Activated T-cell treated with anti-CD3 and anti-CD28 coated beads, Interleukin-2, amount 50 U/mL, for 4 hours (primary cell): ENCODE measurements around the gene CADPS. TPM values are rescaled to one million over a fixed set of nuclear protein-coding genes. Genes with fewer than 3 reads are reported as not detected.

Source experiments
- ATAC-seq, 2 donors: fragments of 200-7000 bp; cut with Tn5 transposase; one replicate each; pipeline ENCODE4 v1.10.0; 2021
- DNase-seq: peaks from one replicate; pipeline ENCODE4 v3.0.0-alpha.2; 2020
- H3K27me3 Mint-ChIP-seq: one replicate; pipeline ENCODE4 v1.8.0; 2021; ENCODE audit warnings: low read depth, mixed read lengths
- H3K36me3 Mint-ChIP-seq: one replicate; pipeline ENCODE4 v1.8.0; 2022; ENCODE audit warnings: mixed read lengths; ENCODE audit not compliant: insufficient read depth
- H3K4me1 Mint-ChIP-seq: one replicate; pipeline ENCODE4 v1.8.0; 2021; ENCODE audit warnings: low read depth, mixed read lengths
- H3K4me3 Mint-ChIP-seq: one replicate; pipeline ENCODE4 v1.8.0; 2021; ENCODE audit warnings: mild to moderate bottlenecking, moderate library complexity, mixed read lengths
- H3K9me3 Mint-ChIP-seq: one replicate; pipeline ENCODE4 v1.8.0; 2021; ENCODE audit warnings: mixed read lengths
- total RNA-seq, 3 donors: library from RNA; stranded (reverse); gene quantifications; one replicate each; pipeline ENCODE4 v1.2.1, GENCODE V29; 2021

Gene CADPS
- total RNA-seq, 3 donors from 2014 or later = not detected

- Mint-ChIP-seq H3K4me1 (no peaks in the 10 kb centered on the region), H3K36me3 (no peaks in the 10 kb centered on the region), H3K27me3 (no peaks in the 10 kb centered on the region), H3K4me3 (no peak overlapping the region), H3K9me3 (no peaks in the 10 kb centered on the region)
- no peak for ATAC-seq
- DNase-seq = no peak
Measured at GRCh38 chr3:62567097-62568021, 307.9 kb downstream of the CADPS start.

DNA sequence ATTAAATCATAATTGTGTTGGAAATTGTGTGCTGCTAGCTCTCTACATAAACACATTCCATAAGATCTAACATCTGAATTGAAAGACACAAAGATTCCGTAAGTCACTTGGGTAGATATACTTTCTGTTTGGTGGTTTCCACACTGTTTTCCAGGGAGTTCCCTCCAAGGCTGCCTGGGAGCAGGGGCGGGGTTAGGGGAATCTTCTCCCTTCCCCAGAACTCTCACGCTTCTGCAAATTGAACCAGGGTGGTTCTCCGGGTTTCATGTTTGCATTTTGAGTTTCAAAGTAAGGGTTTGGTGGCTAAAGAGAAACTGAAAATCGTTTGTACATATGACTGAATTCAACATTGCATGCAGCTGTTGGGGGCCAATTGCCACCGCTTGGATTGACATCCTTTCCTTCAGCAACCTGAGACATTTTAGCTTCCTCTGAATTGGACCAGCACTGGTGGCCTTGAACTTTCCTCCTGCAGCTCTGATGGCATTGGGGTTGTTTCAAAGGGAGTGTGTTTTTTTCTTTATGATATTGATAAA, 309.1 kb downstream of the CADPS start:
- no peak overlapping the region for H3K4me3 Mint-ChIP-seq
- H3K4me1 Mint-ChIP-seq = no peaks in the 10 kb centered on the region
- H3K36me3 Mint-ChIP-seq = no peaks in the 10 kb centered on the region
- ATAC-seq = no peak
- no peaks in the 10 kb centered on the region for H3K9me3 Mint-ChIP-seq
- no peak for DNase-seq
- H3K27me3 Mint-ChIP-seq = no peaks in the 10 kb centered on the region

- H3K36me3 Mint-ChIP-seq = no peaks in the 10 kb centered on the region
- no peaks in the 10 kb centered on the region for H3K27me3 Mint-ChIP-seq
- ATAC-seq (no peak), DNase-seq (no peak)
- no peaks in the 10 kb centered on the region for H3K9me3 Mint-ChIP-seq
- no peaks in the 10 kb centered on the region for H3K4me1 Mint-ChIP-seq
- no peak overlapping the region for H3K4me3 Mint-ChIP-seq
Measured at GRCh38 chr3:62562596-62562995, 312.6 kb downstream of the CADPS start.

DNA sequence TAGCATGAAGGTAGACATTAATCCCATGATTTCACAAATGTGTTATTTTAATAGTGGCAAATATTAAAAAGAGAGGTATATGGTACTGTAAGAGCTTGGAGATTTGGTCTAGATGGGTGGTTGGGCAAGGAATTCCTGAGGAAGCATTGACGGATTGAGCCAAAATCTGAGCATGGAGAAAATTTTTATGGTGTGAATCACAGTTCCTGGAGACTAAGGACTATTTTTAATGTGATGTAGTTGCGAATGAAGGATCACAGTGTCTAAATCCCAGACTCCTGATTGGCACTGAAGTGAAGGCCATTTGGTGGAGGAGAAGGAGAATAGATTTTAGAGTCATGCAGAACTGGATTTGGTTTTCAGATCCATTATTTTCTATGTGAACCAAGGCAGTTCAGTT, 313.2 kb downstream of the CADPS start:
- H3K27me3 Mint-ChIP-seq = no peaks in the 10 kb centered on the region
- no peak for ATAC-seq
- DNase-seq = no peak

DNA sequence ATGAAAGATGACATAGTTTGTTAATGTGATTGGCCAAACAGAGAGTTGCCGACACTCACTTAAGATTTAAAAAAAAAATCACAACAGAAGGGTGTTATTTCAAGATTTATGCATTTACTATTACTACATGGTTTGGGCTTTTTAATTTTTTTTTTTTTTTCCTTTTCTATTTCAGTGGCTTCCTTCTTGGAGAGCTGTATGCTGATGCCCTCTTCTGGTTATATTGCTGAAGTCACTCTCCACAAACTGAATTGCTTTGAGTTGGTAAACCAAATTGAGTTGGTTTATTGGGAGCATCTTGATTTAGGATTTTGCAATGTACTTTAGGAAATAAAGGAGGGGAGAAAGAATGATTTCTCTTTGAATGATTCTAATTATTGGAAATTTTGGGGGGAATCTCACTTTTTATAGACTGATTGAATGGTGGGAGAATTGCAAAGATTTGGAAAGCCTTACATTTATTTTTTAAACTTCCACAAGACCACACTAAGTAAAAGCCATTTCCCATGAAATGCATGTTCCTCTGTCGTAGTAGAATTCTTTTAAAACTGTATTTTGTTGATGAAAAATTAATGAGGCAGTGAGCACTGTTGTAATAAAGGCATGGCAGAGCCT, 315.3 kb downstream of the CADPS start:
- Mint-ChIP-seq H3K4me1 (no peaks in the 10 kb centered on the region), H3K36me3 (no peaks in the 10 kb centered on the region), H3K4me3 (no peak overlapping the region), H3K27me3 (no peaks in the 10 kb centered on the region), H3K9me3 (no peaks in the 10 kb centered on the region)
- no peak for DNase-seq
- ATAC-seq = no peak

More for the DNA sequence above, 313.2 kb downstream of the CADPS start:
- H3K9me3 Mint-ChIP-seq = no peaks in the 10 kb centered on the region
- H3K36me3 Mint-ChIP-seq = no peaks in the 10 kb centered on the region
- no peaks in the 10 kb centered on the region for H3K4me1 Mint-ChIP-seq
- no peak overlapping the region for H3K4me3 Mint-ChIP-seq

DNA sequence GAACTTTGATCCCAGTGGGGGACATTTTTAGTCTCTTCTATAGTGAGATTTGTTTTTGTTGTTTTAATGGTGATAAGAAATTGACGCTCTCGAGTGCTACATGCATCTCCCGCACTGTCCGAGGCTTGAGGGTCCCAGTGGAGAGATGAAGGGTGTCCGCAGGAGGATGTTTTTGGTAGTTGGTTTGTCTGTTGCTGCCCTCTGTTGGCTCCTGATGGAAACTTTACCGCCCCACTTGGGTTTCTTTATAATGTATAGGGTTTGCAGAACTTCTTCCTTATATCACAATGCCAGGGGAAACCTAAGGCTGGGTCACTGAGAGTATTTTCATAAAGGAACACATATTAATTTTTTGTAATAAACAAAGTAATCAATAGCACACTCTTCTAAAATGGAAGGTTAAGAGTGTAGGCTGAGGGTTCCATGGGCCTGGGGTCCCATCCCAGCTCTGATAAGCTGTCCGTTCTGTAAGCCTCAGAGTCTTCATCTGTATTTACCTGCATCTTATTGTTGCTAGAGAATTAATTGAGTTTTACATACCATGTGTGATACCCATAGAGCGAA, 316.6 kb downstream of the CADPS start:
- Mint-ChIP-seq H3K27me3 (no peaks in the 10 kb centered on the region), H3K4me1 (no peaks in the 10 kb centered on the region), H3K4me3 (no peak overlapping the region), H3K9me3 (no peaks in the 10 kb centered on the region), H3K36me3 (no peaks in the 10 kb centered on the region)
- DNase-seq = no peak
- no peak for ATAC-seq

DNA sequence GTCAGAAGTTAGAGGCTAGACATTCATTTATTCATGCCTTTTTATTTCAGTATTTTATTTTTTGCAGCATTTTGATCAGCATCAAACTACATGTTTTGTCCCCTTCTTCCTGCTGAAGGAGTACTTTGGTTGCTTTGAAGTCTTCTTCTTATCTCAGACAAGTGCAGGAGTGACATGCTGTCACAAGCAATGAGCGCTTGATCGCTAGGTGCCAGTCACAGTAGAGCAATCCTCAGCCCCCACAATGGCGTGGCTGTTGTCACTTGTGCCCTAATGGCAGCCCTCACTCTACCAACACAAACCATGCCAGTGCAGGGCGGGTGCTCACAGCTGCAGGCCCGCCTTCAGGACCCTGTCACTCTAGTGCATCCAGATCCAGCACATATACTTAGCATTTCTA, 317.2 kb downstream of the CADPS start:
- H3K4me1 Mint-ChIP-seq = no peaks in the 10 kb centered on the region
- no peaks in the 10 kb centered on the region for H3K27me3 Mint-ChIP-seq
- H3K4me3 Mint-ChIP-seq = no peak overlapping the region
- no peak for ATAC-seq
- no peak for DNase-seq
- H3K9me3 Mint-ChIP-seq = no peaks in the 10 kb centered on the region
- no peaks in the 10 kb centered on the region for H3K36me3 Mint-ChIP-seq

- Mint-ChIP-seq H3K4me3 (no peak overlapping the region), H3K4me1 (no peaks in the 10 kb centered on the region), H3K9me3 (no peaks in the 10 kb centered on the region), H3K36me3 (no peaks in the 10 kb centered on the region), H3K27me3 (no peaks in the 10 kb centered on the region)
- DNase-seq = no peak
- ATAC-seq = no peak
Measured at GRCh38 chr3:62557450-62557849, 317.8 kb downstream of the CADPS start.

DNA sequence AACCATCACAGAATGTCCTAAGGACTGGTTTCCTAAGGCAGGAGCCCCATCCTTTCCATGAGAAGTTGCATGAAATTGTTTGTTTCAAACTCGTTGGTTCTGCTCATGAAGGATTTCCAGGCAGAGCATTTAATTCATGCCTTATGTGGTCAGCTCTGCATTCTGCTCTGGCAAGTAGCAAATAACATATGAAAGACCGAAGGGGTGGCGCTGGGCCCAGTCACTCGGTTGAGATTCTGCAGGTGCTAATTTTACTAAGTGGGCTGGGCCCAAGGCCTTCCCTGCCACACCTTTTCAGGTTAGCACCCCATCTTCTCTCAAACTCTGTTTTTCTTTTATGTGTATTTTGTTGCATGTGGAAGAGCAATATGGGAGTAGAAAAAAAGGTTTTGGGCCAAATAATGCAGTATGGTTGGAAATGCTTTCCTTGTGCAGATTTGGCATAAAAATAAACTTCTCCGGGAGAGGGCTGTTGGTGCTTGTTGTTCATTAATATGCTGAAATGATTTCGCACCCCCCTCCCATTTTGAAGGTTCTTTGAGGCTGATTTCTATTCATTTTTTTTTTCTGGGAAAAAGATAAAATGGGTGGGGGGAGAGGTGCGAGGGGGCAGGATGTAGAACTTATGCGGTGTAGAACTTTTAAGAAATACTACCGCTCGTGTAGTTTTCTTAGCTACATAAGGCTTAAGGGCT, 318.9 kb downstream of the CADPS start:
- Mint-ChIP-seq H3K36me3 (no peaks in the 10 kb centered on the region), H3K9me3 (no peaks in the 10 kb centered on the region), H3K4me1 (no peaks in the 10 kb centered on the region), H3K27me3 (peaks cover 3% of the 10 kb centered on the region), H3K4me3 (no peak overlapping the region)
- no peak for DNase-seq
- no peak for ATAC-seq

GRCh38 chr3:62554264-62554799, 320.9 kb downstream of the CADPS start:
- ATAC-seq = no peak
- H3K9me3 Mint-ChIP-seq = no peaks in the 10 kb centered on the region

DNA sequence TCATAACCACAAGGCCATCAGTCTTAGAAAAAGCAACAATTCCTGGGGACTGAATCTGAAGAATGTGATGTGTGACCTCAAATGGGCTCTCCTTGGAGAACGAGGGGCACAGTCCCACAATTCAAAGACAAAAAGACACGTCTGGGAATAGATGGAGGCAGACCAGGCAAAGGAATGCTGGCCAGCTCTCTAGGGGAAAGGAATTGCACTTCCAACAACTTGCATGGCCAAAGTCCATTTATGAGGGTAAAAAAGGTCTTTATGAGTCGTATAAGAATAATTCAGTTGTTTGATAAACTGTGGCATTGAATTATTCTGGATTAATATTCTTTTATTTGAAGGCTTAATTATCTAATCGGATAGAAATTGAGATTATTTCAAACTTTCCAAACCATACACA, 321.4 kb downstream of the CADPS start:
- ATAC-seq (no peak), DNase-seq (no peak)
- Mint-ChIP-seq H3K36me3 (no peaks in the 10 kb centered on the region), H3K4me1 (no peaks in the 10 kb centered on the region), H3K27me3 (peaks cover 8% of the 10 kb centered on the region), H3K9me3 (no peaks in the 10 kb centered on the region), H3K4me3 (no peak overlapping the region)

More at GRCh38 chr3:62554264-62554799, 320.9 kb downstream of the CADPS start:
- Mint-ChIP-seq H3K4me1 (no peaks in the 10 kb centered on the region), H3K4me3 (no peak overlapping the region), H3K27me3 (peaks cover 8% of the 10 kb centered on the region), H3K36me3 (no peaks in the 10 kb centered on the region)
- no peak for DNase-seq

- ATAC-seq (no peak), DNase-seq (no peak)
- Mint-ChIP-seq H3K9me3 (peaks cover 5% of the 10 kb centered on the region), H3K4me1 (no peaks in the 10 kb centered on the region), H3K36me3 (no peaks in the 10 kb centered on the region), H3K27me3 (peaks cover 8% of the 10 kb centered on the region), H3K4me3 (no peak overlapping the region)
Measured at GRCh38 chr3:62551556-62551955, 323.7 kb downstream of the CADPS start.

- Mint-ChIP-seq H3K36me3 (no peaks in the 10 kb centered on the region), H3K4me1 (no peaks in the 10 kb centered on the region), H3K9me3 (peaks cover 5% of the 10 kb centered on the region), H3K27me3 (peaks cover 8% of the 10 kb centered on the region), H3K4me3 (no peak overlapping the region)
- no peak for ATAC-seq
- no peak for DNase-seq
Measured at GRCh38 chr3:62550439-62550838, 324.8 kb downstream of the CADPS start.
